Skeletal muscle tissue (tissue), 4 donors: ENCODE measurements around the gene CKAP5. TPM values are rescaled to one million over a fixed set of nuclear protein-coding genes. Genes with fewer than 3 reads are reported as not detected.

Source experiments
- H3K27ac ChIP-seq: one replicate; pipeline ENCODE4 v1.7.0; 2013; ENCODE audit warnings: mild to moderate bottlenecking, low read depth, low read length, inconsistent platforms
- H3K27me3 ChIP-seq, 3 donors: one replicate each; pipeline ENCODE4 v1.7.0; 2013; ENCODE audit warnings: low read length in 3 of 3; ENCODE audit not compliant: control insufficient read depth in 3 of 3, insufficient read depth in 3 of 3
- H3K36me3 ChIP-seq, 3 donors: one replicate each; pipeline ENCODE4 v1.7.0; 2013; ENCODE audit warnings: low read length in 3 of 3; ENCODE audit not compliant: control insufficient read depth in 3 of 3, insufficient read depth in 3 of 3
- H3K4me1 ChIP-seq, 3 donors: one replicate each; pipeline ENCODE4 v1.7.0; 2013; ENCODE audit warnings: low read length in 3 of 3, mild to moderate bottlenecking in 3 of 3; ENCODE audit not compliant: control insufficient read depth in 3 of 3, insufficient read depth in 3 of 3
- H3K4me3 ChIP-seq, 3 donors: one replicate each; pipeline ENCODE4 v1.7.0; 2013; ENCODE audit warnings: low read length in 3 of 3
- H3K9ac ChIP-seq, 3 donors: one replicate each; pipeline ENCODE4 v1.7.0; 2013; ENCODE audit warnings: low read length in 3 of 3, mild to moderate bottlenecking in 3 of 3, moderate library complexity in 2 of 3, low read depth in 1 of 3
- H3K9me3 ChIP-seq, 3 donors: one replicate each; pipeline ENCODE4 v1.7.0; 2013; ENCODE audit warnings: low read length in 3 of 3; ENCODE audit not compliant: control insufficient read depth in 3 of 3
- total RNA-seq: library from RNA; depleted of rRNA; stranded (reverse); fragments of >200 nt; gene quantifications from one replicate; pipeline ENCODE4 v1.2.3, GENCODE V29; 2014
- donor health status: Osteomylitis.

CKAP5 gene
- total RNA-seq, result 58.5 TPM

DNA sequence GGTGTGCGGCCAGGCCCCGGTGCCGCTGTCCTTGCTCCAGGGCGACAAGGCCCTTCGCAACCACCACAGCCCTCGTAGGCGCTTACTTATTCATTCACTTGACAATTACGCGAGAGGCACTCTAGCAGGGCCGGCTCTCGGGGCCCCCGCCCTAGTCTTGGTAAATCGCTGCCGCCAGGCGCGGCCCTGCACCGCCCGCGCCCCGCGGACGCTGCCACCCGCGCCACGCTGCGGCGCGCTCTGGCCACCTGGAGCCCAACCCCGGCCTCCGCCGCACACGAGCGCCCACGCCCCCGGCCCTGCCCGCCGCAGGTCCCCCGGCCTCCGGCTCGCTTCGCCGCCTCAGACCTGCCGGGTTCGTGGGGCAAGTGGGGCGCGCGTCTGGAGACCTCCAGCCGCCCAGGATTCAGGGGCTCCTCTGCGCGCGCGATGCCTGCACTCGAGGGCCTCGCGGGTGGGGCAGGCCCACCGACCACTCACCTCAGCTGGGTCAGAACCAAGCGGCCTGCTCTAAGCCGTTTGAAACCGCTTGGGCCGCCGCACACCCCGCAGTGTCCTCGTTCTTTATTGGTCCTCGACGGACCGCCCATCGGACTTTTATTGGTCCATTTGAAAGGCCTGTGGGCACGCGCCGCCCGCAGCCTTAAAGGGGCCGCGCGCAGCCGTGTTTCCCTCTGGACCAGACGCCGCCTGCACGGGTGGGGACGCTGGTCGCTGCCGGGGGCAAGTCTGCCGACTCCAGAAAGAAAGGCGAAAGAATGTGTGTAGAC lies at the start of gene CKAP5:
Gene CKAP5 (minus strand): TSS at position 541 of the 770 bp plus-strand sequence. CDS start 25,049 bp downstream, outside the sequence.
- Histone ChIP-seq H3K4me1 (peaks cover 7 to 9% (median 8%) of the 10 kb centered on the region in 3 donors), H3K9ac (peak within 1 kb of the TSS; percentile 85 to 94 (median 94)), H3K27ac (peak within 1 kb of the TSS; percentile 79), H3K27me3 (no peaks in the 10 kb centered on the region), H3K36me3 (no peaks in the 10 kb centered on the region), H3K4me3 (peak within 1 kb of the TSS; percentile 88 to 99 (median 93)), H3K9me3 (no peaks in the 10 kb centered on the region)

GRCh38 chr11:46895821-46896220 lies 49.7 kb upstream of the CKAP5 start:
- Histone ChIP-seq H3K27ac (no peak overlapping the region), H3K9ac (no peak overlapping the region), H3K4me1 (peaks cover 6 to 16% (median 13%) of the 10 kb centered on the region in 3 donors), H3K4me3 (no peak overlapping the region), H3K9me3 (no peaks in the 10 kb centered on the region), H3K36me3 (peaks cover 16 to 31% (median 26%) of the 10 kb centered on the region in 3 donors), H3K27me3 (no peaks in the 10 kb centered on the region)

GRCh38 chr11:46894961-46895360 lies 48.9 kb upstream of the CKAP5 start:
- H3K9ac ChIP-seq, result no peak overlapping the region
- peaks cover 16 to 29% (median 26%) of the 10 kb centered on the region in 3 donors for H3K36me3 ChIP-seq
- H3K4me3 ChIP-seq, result no peak overlapping the region
- H3K27me3 ChIP-seq, result no peaks in the 10 kb centered on the region
- no peaks in the 10 kb centered on the region for H3K9me3 ChIP-seq
- H3K4me1 ChIP-seq, result peaks cover 6 to 16% (median 13%) of the 10 kb centered on the region in 3 donors
- H3K27ac ChIP-seq, result no peak overlapping the region

DNA sequence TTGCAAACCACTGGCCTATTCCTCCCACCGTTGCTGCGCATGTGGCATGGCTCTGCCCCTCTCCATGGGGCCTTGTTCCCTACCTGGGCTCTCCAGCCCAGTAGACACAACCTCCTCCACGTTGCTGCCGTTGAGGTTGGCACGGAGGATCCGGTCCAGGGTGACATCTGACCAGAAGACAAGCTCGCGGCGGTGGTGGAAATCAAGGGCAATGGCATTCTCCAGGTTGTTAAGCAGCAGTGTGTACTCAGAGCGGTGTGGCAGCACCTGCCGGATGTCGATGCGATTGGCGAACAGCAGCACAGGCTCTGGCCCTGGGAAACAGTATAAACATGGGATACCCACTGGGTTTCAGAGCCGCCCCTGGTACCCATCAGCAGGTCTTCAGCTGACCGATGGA lies 48.4 kb upstream of the CKAP5 start:
- Histone ChIP-seq H3K36me3 (peaks cover 16 to 25% (median 25%) of the 10 kb centered on the region in 3 donors), H3K27ac (no peak overlapping the region), H3K9me3 (no peaks in the 10 kb centered on the region), H3K27me3 (no peaks in the 10 kb centered on the region), H3K9ac (peak overlapping the region in 1 of 3 donors; percentile 33), H3K4me3 (no peak overlapping the region), H3K4me1 (peaks cover 6 to 16% (median 13%) of the 10 kb centered on the region in 3 donors)

DNA sequence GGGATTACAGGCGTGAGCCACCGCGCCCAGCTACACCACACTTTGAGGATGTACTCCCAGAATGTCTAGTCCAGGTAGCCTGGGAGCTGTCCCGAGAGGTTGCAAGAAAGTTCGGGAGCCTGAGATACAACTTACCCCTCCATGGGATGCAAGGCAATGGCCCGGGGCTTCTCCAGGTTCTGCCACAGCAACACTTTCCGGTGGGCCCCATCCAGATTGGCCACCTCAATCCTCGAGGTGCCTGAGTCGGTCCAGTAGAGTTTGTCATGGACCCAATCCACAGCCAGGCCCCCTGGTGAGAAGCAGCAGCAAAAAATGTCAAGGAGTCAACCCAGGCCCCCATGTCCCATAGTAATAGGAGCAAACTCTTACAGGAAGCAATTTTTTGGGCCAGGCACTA lies 46.8 kb upstream of the CKAP5 start:
- Histone ChIP-seq H3K9ac (no peak overlapping the region), H3K27ac (no peak overlapping the region), H3K9me3 (no peaks in the 10 kb centered on the region), H3K36me3 (peaks cover 5 to 16% (median 16%) of the 10 kb centered on the region in 3 donors), H3K4me1 (peaks cover 6 to 16% (median 13%) of the 10 kb centered on the region in 3 donors), H3K27me3 (no peaks in the 10 kb centered on the region), H3K4me3 (no peak overlapping the region)

DNA sequence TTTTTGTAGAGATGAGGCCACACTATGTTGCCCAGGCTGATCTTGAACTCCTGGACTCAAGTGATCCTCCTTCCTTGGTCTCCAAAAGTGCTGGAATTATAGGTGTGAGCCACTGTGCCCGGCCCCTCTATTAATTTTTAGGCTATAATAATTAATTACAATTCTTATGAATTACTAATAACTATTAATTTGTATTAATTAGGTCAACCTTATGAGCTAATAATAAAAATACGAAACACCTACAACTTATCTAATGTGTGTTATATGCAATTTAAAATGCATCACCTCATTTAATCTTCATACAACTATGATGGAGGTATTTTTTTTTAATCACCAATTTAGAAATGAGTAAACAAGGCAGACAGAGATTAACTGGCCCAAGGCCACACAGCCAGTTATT lies 46.0 kb upstream of the CKAP5 start:
- Histone ChIP-seq H3K36me3 (peaks cover 5 to 16% (median 16%) of the 10 kb centered on the region in 3 donors), H3K9me3 (no peaks in the 10 kb centered on the region), H3K9ac (no peak overlapping the region), H3K27me3 (no peaks in the 10 kb centered on the region), H3K4me3 (no peak overlapping the region), H3K27ac (no peak overlapping the region), H3K4me1 (peaks cover 6 to 16% (median 13%) of the 10 kb centered on the region in 3 donors)

GRCh38 chr11:46890665-46891064 lies 44.6 kb upstream of the CKAP5 start:
- Histone ChIP-seq H3K9me3 (no peaks in the 10 kb centered on the region), H3K27ac (no peak overlapping the region), H3K4me1 (peaks cover 5 to 6% (median 6%) of the 10 kb centered on the region in 3 donors), H3K27me3 (no peaks in the 10 kb centered on the region), H3K9ac (no peak overlapping the region), H3K36me3 (peaks cover 17 to 27% (median 24%) of the 10 kb centered on the region in 3 donors), H3K4me3 (no peak overlapping the region)

DNA sequence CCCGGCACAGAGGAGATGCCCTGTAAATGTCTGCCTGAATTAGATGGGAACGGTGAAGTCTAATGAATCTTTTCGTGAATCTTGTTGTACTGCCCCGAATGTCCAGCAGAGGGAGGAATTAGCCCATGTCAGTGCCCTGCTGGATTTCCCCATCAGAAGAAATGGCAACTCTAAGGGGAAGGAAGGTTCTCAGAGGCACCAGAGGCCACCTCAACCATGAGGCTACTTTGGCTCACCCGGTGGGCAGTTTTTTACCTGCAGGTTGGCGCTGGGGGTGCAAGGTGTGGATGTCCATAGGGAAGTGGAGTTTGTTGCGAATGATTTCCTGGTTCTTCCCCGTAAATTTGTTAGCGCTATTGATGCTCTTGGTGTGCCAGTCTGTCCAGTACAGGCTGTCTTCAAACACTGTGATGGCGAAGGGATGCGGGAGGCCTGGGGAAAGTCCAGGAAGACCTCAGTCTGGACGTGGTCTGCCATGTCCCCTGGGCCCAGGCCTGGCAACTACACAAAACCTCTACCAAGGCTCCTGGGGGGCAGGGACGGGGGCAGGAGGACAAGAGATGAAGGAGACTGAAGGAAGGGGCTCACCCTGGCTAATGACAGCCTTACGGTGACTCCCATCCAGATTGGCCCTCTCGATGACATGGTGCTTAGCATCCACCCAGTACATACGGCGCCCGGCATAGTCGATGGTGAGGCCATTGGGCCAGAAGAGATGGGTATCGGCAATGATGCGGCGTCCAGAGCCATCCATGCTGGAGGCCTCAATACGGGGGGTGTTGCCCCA lies 43.8 kb upstream of the CKAP5 start:
- Histone ChIP-seq H3K36me3 (peaks cover 21 to 31% (median 24%) of the 10 kb centered on the region in 3 donors), H3K4me3 (no peak overlapping the region), H3K9me3 (no peaks in the 10 kb centered on the region), H3K27me3 (no peaks in the 10 kb centered on the region), H3K27ac (no peak overlapping the region), H3K9ac (no peak overlapping the region), H3K4me1 (no peaks in the 10 kb centered on the region)

DNA sequence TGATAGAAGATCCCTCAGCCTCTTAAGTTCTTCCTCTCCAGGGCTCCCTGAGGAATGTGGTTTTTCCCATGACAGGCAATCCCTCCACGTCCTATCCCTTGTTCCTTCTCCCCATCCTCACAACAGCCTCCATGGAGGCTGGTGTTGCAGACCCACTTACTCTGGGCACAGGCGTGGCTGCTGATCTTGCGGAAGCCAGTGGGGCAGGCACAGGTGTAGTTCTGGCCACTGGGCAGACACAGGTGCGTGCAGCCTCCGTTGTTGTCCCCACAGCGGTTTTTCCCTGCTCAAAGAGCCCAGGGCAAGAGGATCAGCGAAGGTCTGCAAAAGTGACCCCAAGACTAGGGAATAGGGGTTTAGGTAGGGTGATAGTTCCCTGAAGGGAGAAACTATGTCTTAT lies 43.2 kb upstream of the CKAP5 start:
- no peak overlapping the region for H3K9ac ChIP-seq
- H3K9me3 ChIP-seq, result no peaks in the 10 kb centered on the region
- no peaks in the 10 kb centered on the region for H3K27me3 ChIP-seq
- no peak overlapping the region for H3K27ac ChIP-seq
- H3K36me3 ChIP-seq, result peaks cover 17 to 28% (median 19%) of the 10 kb centered on the region in 3 donors
- H3K4me3 ChIP-seq, result no peak overlapping the region
- no peaks in the 10 kb centered on the region for H3K4me1 ChIP-seq

GRCh38 chr11:46888636-46889035 lies 42.6 kb upstream of the CKAP5 start:
- Histone ChIP-seq H3K9ac (no peak overlapping the region), H3K36me3 (peaks cover 20 to 29% (median 22%) of the 10 kb centered on the region in 3 donors), H3K27me3 (no peaks in the 10 kb centered on the region), H3K4me3 (no peak overlapping the region), H3K9me3 (no peaks in the 10 kb centered on the region), H3K27ac (no peak overlapping the region), H3K4me1 (no peaks in the 10 kb centered on the region)
